HG03571 (cell line): ENCODE data around the gene SCARB2.

Source experiments
- ATAC-seq: cut with Tn5 transposase; IDR thresholded peaks from one replicate; pipeline ENCODE4 v1.9.1; 2021; ENCODE audit not compliant: unreplicated experiment

SCARB2 gene

GRCh38 chr4:76232681-76233080, 19.1 kb upstream of the SCARB2 start:
- ATAC-seq: no peak

GRCh38 chr4:76226418-76226817, 12.8 kb upstream of the SCARB2 start:
- ATAC-seq: no peak

GRCh38 chr4:76224171-76224570, 10.5 kb upstream of the SCARB2 start:
- ATAC-seq: no peak

GRCh38 chr4:76219299-76220055, 5.9 kb upstream of the SCARB2 start:
- ATAC-seq: no peak

GRCh38 chr4:76216975-76217814, 3.6 kb upstream of the SCARB2 start:
- ATAC-seq: no peak

GRCh38 chr4:76216524-76216923, 2.9 kb upstream of the SCARB2 start:
- no peak for ATAC-seq

GRCh38 chr4:76215077-76215476, 1.5 kb upstream of the SCARB2 start:
- no peak for ATAC-seq

- no peak for ATAC-seq
Observed at GRCh38 chr4:76214177-76214675, 602 bp upstream of the SCARB2 start.

- no peak for ATAC-seq
Observed at GRCh38 chr4:76212851-76213414, 691 bp downstream of the SCARB2 start.

GRCh38 chr4:76211769-76212708, 1.6 kb downstream of the SCARB2 start:
- ATAC-seq: no peak

GRCh38 chr4:76210452-76210851, 3.2 kb downstream of the SCARB2 start:
- no peak for ATAC-seq

GRCh38 chr4:76209881-76210280, 3.7 kb downstream of the SCARB2 start:
- ATAC-seq: no peak

GRCh38 chr4:76208005-76208765, 5.4 kb downstream of the SCARB2 start:
- no peak for ATAC-seq

- ATAC-seq: no peak
Observed at GRCh38 chr4:76207549-76207948, 6.1 kb downstream of the SCARB2 start.

GRCh38 chr4:76206222-76206942, 7.2 kb downstream of the SCARB2 start:
- ATAC-seq: no peak

- no peak for ATAC-seq
Observed at GRCh38 chr4:76205476-76205875, 8.1 kb downstream of the SCARB2 start.

GRCh38 chr4:76204936-76205335, 8.7 kb downstream of the SCARB2 start:
- no peak for ATAC-seq

- ATAC-seq: no peak
Observed at GRCh38 chr4:76203541-76203940, 10.1 kb downstream of the SCARB2 start.

- ATAC-seq: no peak
Observed at GRCh38 chr4:76201276-76201675, 12.3 kb downstream of the SCARB2 start.
